ENCODE measurements around the gene MARS2.
A peak's percentile ranks its signal among the peaks of the same experiment; 100 is the strongest.
"Not testable (repeated sequence)": the region's sequence is repeated elsewhere in the genome, so short reads cannot be mapped to it uniquely, and the experiment has no call there.

MARS2 gene

DNA sequence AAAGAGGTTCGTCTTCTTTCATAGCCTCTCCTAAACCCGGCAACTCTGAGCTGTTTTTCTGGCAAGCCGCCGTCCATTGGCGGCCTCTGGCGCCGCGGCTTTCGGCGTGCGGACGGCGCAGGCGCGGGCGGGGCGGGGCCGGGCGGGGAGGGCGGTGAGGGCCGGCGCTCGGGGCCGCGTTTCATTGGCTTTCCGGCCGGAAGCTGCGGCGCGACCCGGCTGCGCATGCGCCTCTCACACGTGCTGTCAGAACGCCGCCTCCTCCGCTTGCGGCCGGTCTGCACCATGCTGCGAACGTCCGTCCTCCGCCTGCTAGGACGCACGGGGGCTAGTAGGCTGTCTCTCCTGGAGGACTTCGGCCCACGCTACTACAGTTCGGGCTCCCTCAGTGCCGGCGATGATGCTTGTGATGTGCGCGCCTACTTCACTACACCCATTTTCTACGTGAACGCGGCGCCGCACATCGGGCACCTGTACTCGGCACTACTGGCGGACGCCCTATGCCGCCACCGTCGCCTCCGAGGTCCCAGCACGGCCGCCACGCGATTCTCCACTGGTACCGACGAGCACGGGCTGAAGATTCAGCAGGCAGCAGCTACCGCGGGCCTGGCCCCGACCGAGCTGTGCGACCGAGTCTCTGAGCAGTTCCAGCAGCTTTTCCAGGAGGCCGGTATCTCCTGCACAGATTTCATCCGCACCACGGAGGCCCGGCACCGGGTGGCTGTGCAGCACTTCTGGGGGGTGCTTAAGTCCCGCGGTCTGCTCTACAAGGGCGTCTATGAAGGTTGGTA, at the start of gene MARS2:
Gene MARS2 (plus strand): TSS at position 249 of the 791 bp plus-strand sequence. CDS start 37 bp downstream, at position 286.
- no peak for FAIRE-seq

DNA sequence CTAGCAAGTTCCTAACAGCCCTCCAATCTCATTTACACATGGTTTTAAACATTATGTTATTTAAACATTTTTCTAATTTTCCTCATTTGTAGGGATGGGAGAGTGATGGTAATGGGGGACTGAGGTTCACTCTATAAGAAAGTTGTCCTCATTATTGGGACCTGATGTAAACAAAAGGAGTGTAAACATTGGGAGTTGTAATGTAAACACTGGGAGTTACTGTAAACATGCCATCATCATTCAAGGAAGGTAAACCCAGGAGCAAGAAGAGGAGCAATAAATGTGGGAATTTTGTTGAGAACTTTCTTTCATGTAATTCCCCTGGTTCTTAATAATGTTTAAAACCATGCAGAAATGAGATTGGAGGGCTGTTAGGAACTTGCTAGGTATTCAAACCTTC, 47.6 kb upstream of the MARS2 start:
- no peak for FAIRE-seq

GRCh38 chr2:197661626-197662025, 43.5 kb upstream of the MARS2 start:
- no peak for FAIRE-seq

- FAIRE-seq = no peak
Observed at GRCh38 chr2:197666277-197666676, 38.9 kb upstream of the MARS2 start.

- FAIRE-seq = no peak
Observed at GRCh38 chr2:197668296-197668695, 36.9 kb upstream of the MARS2 start.

DNA sequence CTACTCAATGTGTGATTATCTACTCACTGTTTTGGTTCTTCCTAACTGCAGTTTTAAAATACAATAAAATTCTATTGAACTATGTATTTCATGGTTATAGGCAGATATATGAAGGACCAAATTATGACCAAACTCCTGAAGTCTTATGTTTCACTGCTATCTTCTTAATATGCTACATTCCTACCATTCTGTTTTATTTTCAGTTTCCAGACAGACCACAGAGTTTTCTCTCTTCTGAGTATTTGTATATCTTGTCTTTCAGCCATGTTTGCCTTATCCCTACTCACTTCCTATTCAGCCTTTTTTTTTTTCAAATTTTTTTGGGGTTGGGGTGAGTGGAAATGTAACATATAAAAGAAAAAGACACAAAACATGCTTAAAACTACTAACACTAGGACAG, 36.1 kb upstream of the MARS2 start:
- FAIRE-seq = no peak

DNA sequence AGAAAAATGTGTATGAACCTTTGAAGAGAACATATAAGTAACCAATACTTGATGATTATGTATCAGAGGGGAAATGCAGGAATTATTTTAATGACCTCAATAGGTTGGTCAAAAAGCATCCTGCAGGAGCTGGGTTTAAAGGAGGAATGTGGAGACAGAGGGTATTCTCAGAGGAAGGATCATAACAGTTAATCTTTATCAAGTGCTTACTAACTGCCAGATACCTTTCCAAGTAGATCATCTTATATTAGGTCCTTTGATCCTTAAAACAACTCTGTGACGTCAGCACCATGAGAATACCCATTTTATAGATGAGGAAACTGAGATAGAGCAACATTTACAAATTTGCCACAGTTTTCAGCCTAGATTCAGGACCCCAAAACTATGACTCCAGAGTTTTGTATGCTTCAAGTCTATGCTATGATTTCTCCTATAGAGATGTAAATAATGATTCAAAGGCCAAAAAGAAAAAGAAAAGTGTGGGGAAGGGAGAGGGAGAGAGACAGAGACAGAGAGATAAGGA, 32.7 kb upstream of the MARS2 start:
- FAIRE-seq = no peak

DNA sequence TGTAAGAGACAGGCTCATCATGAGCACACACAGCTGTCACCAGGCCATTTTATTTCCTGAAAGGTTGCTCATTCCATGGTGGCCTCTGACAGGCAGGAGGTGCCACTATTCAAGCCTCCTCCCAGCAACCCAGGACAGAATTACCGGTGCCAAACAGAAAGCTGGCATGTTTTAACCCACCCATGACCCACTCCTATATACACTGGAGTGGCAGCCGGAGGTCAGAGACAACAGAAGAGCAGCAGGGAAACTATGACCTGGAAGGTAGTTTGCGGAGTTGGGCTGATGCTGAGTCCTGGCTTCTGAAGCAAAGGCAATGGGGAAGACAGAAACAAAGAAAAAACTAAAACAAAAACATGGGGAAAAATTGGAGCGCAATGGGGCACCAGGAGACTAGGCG, 32.1 kb upstream of the MARS2 start:
- no peak for FAIRE-seq

GRCh38 chr2:197673606-197674005, 31.6 kb upstream of the MARS2 start:
- FAIRE-seq = no peak

DNA sequence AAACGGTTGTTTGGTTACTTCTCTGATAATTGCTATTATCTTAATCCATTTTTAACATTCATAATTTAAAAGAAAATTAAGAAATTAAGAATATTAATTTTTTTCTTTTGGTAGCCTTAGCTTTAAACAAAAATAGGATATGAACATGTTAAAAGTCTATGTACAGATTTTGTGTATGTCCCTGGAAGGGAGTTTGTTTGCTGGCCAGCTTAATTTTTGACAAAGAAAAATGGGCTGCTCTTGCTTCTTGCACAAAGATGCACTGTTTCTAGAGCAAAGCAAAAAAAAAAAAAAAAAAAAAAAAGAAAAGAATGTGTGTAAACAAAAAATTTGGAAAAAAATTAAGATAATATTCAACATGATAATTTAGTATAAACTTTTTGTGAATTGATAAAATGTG, 31.1 kb upstream of the MARS2 start:
- no peak for FAIRE-seq

- no peak for FAIRE-seq
Observed at GRCh38 chr2:197674591-197674990, 30.6 kb upstream of the MARS2 start.

GRCh38 chr2:197675246-197675645, 29.9 kb upstream of the MARS2 start, which contains the start of gene RFTN2:
Gene RFTN2, minus strand, starts transcription at chr2:197675587. Its CDS starts 129 bp downstream, at chr2:197675458.
- FAIRE-seq = no peak

- no peak for FAIRE-seq
Observed at GRCh38 chr2:197675711-197676188, 29.4 kb upstream of the MARS2 start.

- no peak for FAIRE-seq
Observed at GRCh38 chr2:197677056-197677455, 28.1 kb upstream of the MARS2 start.

GRCh38 chr2:197677483-197677882, 27.7 kb upstream of the MARS2 start:
- no peak for FAIRE-seq

- FAIRE-seq = not testable (repeated sequence)
Observed at GRCh38 chr2:197695206-197695605, 10.0 kb upstream of the MARS2 start.

DNA sequence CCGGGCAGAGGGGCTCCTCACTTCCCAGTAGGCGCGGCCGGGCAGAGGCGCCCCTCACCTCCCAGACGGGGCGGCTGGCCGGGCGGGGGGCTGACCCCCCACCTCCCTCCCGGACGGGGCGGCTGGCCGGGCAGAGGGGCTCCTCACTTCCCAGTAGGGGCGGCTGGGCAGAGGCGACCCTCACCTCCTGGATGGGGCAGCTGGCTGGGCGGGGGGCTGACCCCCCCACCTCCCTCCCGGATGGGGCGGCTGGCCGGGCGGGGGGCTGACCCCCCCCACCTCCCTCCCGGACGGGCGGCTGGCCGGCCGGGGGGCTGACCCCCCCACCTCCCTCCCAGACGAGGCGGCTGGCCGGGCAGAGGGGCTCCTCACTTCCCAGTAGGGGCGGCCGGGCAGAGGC, 9.2 kb upstream of the MARS2 start:
- not testable (repeated sequence) for FAIRE-seq

- not testable (repeated sequence) for FAIRE-seq
Observed at GRCh38 chr2:197696571-197696970, 8.6 kb upstream of the MARS2 start.

GRCh38 chr2:197699724-197700123, 5.4 kb upstream of the MARS2 start:
- not testable (repeated sequence) for FAIRE-seq

DNA sequence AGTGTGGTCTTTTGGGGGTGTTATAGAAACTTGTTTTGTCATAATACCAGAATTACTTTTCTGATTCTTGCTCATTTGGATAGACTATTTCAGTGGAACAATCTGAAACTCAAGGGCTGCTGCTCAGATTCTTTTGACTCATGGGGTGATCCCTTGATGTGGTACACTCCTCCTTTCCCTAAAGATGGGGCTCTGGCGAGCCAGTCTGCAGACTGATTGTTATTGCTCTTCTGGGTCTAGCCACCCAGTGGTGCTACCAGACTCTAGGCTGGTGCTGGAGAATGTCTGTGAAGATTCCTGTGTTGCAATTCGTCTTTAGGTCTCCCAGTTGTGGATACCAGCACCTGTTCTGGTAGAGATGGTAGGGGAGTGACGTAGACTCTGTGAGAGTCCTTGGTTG, 4.2 kb upstream of the MARS2 start:
- FAIRE-seq = no peak

DNA sequence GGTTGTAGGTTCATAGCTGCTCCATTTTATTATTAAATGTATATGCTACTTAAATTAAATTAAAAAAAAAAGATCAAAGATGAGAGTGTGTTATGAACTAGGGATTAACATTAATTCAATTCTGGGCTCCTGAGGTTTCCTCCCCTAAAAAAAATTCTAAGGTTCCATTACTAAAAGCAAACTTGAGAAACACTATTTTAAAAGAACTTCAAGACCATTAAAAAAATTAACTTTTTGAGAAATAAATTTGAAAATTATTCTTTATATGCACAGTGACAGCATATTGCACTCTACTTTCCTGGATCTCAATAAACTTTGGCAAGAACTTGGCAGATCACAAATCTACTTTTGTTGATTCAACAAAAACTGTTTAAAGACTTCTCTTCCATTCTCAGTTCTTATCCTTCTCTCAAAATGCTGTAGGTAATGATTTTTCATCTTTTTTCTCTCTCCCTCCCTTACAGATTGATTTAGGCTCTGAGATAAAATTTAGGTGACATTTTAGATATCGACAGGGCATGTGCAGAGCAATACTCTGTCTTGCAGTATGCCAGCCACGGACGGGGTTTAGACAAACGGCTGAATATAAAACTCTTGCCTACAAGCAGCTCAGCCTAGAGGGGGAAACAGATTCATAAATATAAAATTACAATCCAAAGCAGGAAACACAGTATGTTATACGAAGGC, 592 bp upstream of the MARS2 start:
- FAIRE-seq = peak; percentile 5

DNA sequence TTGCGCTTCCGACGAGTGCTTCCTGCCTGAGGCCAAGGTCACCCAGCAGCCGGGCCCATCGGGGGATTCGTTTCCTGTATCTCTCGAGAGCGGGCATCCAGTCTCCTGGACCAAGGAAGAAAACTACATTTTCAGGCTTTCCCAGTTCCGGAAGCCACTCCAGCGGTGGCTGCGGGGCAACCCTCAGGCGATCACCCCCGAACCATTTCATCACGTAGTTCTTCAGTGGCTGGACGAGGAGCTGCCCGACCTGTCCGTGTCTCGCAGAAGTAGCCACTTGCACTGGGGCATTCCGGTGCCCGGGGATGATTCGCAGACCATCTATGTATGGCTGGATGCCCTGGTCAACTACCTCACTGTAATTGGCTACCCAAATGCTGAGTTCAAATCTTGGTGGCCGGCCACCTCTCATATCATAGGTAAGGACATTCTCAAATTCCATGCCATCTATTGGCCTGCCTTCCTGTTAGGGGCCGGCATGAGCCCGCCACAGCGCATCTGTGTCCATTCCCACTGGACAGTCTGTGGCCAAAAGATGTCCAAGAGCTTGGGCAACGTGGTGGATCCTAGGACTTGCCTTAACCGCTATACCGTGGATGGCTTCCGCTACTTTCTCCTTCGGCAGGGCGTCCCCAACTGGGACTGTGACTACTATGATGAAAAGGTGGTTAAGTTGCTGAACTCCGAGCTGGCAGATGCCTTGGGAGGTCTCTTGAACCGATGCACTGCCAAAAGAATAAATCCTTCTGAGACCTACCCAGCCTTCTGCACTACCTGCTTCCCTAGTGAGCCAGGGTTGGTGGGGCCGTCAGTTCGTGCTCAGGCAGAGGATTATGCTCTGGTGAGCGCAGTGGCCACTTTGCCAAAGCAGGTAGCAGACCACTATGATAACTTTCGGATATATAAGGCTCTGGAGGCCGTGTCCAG, 1.0 kb downstream of the MARS2 start:
- FAIRE-seq = no peak

- no peak for FAIRE-seq
Observed at GRCh38 chr2:197706839-197707207, 1.7 kb downstream of the MARS2 start.
